HepG2 (cell line): Measurements from ENCODE around the gene PRDX2. TPM values are rescaled to one million over a fixed set of nuclear protein-coding genes. Genes with fewer than 3 reads are reported as not detected.

Experiments used
- ARNT ChIP-seq: fragments of 450-650 bp; IDR thresholded peaks from 2 replicates; pipeline ENCODE4 v1.6.1; 2017
- DR1 ChIP-seq: sonication (generic); formaldehyde crosslinking; IDR thresholded peaks from 2 replicates; pipeline ENCODE4 v1.8.0; 2021; ENCODE audit warnings: mild to moderate bottlenecking, missing genetic modification reagents, inconsistent platforms
- EZH2 ChIP-seq: conservative IDR thresholded peaks from 2 replicates; pipeline ENCODE4 v1.6.1; 2012; ENCODE audit warnings: mild to moderate bottlenecking, low read depth, low read length, moderate library complexity
- KMT2B ChIP-seq: IDR thresholded peaks from 2 replicates; pipeline ENCODE4 v1.6.1; 2016; ENCODE audit warnings: missing genetic modification reagents, missing compliant biosample characterization
- MTERF4 ChIP-seq: sonication (generic); formaldehyde crosslinking; IDR thresholded peaks from 2 replicates; pipeline ENCODE4 v1.8.0; 2023; ENCODE audit warnings: mild to moderate bottlenecking, missing genetic modification reagents
- SAP130 ChIP-seq: IDR thresholded peaks from 2 replicates; pipeline ENCODE4 v1.6.1; 2016; ENCODE audit warnings: low read depth
- SMARCE1 ChIP-seq: fragments of 450-650 bp; IDR thresholded peaks from 2 replicates; pipeline ENCODE4 v1.6.1; 2017; ENCODE audit warnings: borderline replicate concordance
- SPEN ChIP-seq: sonication (generic); formaldehyde crosslinking; IDR thresholded peaks from 2 replicates; pipeline ENCODE4 v1.5.1; 2020; ENCODE audit warnings: low read depth, mild to moderate bottlenecking, missing genetic modification reagents
- TFE3 ChIP-seq: IDR thresholded peaks from 2 replicates; pipeline ENCODE4 v1.6.1; 2016
- ZBTB2 ChIP-seq: sonication (generic); formaldehyde crosslinking; IDR thresholded peaks from 2 replicates; pipeline ENCODE4 v1.8.0; 2022; ENCODE audit warnings: low read depth, missing genetic modification reagents
- ZC3H13 ChIP-seq: sonication (generic); formaldehyde crosslinking; IDR thresholded peaks from 2 replicates; pipeline ENCODE4 v1.8.1; 2023; ENCODE audit warnings: mild to moderate bottlenecking, missing genetic modification reagents, moderate library complexity
- ZNF441 ChIP-seq: sonication (generic); formaldehyde crosslinking; IDR thresholded peaks from 2 replicates; pipeline ENCODE4 v1.7.0; 2021; ENCODE audit warnings: missing genetic modification reagents, borderline replicate concordance
- ZNF530 ChIP-seq: sonication (generic); formaldehyde crosslinking; IDR thresholded peaks from 2 replicates; pipeline ENCODE4 v1.5.0; 2020; ENCODE audit warnings: low read depth, mild to moderate bottlenecking, missing genetic modification reagents
- ZNF558 ChIP-seq: sonication (generic); formaldehyde crosslinking; IDR thresholded peaks from 2 replicates; pipeline ENCODE4 v1.9.0; 2022; ENCODE audit warnings: mild to moderate bottlenecking, missing genetic modification reagents, borderline replicate concordance
- ZNF567 ChIP-seq: sonication (generic); formaldehyde crosslinking; IDR thresholded peaks from 2 replicates; pipeline ENCODE4 v1.8.1; 2023; ENCODE audit warnings: mild to moderate bottlenecking, missing genetic modification reagents, borderline replicate concordance
- ZNF570 ChIP-seq: sonication (generic); formaldehyde crosslinking; IDR thresholded peaks from 2 replicates; pipeline ENCODE4 v1.4.0; 2020; ENCODE audit warnings: mild to moderate bottlenecking, missing genetic modification reagents, borderline replicate concordance
- ZNF687 ChIP-seq: sonication (generic); formaldehyde crosslinking; IDR thresholded peaks from 2 replicates; pipeline ENCODE4 v1.5.1; 2020; ENCODE audit warnings: mild to moderate bottlenecking, missing genetic modification reagents, moderate library complexity
- ZNF841 ChIP-seq: sonication (generic); formaldehyde crosslinking; IDR thresholded peaks from 2 replicates; pipeline ENCODE4 v1.8.1; 2023; ENCODE audit warnings: missing genetic modification reagents, borderline replicate concordance
- polyA plus RNA-seq, 8 experiments: library from polyadenylated mRNA; depleted of rRNA in 3 of 8; stranded (reverse) in 7 of 8; unstranded in 1 of 8; fragments of >200 nt; fragmentation: Illumina TruSeq in 4 of 8; extraction: Trizol in 4 of 8; gene quantifications; 2 replicates each; pipeline versions ENCODE4 v1.2.1 to v1.2.3, GENCODE V29; 2011 to 2016; ENCODE audit warnings: low read depth in 4 of 8, missing spikeins in 1 of 8, mixed read lengths in 1 of 8; ENCODE audit not compliant: insufficient read depth in 1 of 8
- total RNA-seq, 5 experiments: library from RNA; depleted of rRNA; stranded (reverse); fragments of >200 nt; fragmentation: Illumina TruSeq; extraction: Trizol; gene quantifications; 2 replicates each; pipeline ENCODE4 v1.2.3, GENCODE V29; 2016; ENCODE audit warnings: low read depth in 1 of 5
- TF ChIP-seq, protein P1 (sequence below): sonication (generic); formaldehyde crosslinking; IDR thresholded peaks from 2 replicates; pipeline ENCODE4 v1.8.0; 2022; ENCODE audit warnings: mild to moderate bottlenecking, missing genetic modification reagents, moderate library complexity
- TF ChIP-seq, protein P2 (sequence below): sonication (generic); formaldehyde crosslinking; IDR thresholded peaks from 2 replicates; pipeline ENCODE4 v1.4.0; 2020; ENCODE audit warnings: missing genetic modification reagents

Gene PRDX2
- total and polyA plus RNA-seq, 2 of the 13 experiments (the other 11 are each of a cell fraction or from before 2014, with no cell fraction given), result 218 to 381 TPM

DNA sequence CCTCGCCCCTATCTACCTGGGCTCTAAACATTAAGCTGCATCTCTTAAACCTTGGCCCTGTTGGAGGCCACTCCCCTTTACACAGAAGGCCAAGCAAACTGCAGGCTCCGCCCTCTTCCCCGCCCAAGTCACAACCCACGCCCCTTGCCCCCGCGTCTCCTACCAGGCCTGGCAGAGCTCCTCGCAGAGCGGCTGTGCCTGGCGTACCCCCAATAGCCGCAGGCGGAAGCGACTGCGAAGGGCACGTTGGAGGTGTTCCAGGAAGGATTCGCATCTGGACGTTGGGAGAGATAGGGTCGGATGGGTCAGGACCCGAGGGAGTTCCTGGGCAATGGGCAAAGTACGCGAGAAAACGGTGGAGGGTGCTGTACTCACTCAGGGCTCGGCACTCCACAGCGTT, 26.9 kb upstream of the PRDX2 start (continued):
- TF ChIP-seq ZNF558 (CRISPR knock-in tag), result no peak
- TF ChIP-seq ARNT, result no peak
- TF ChIP-seq MTERF4 (CRISPR knock-in tag), result no peak
- no peak for TF ChIP-seq DR1 (CRISPR knock-in tag)
- TF ChIP-seq KMT2B, result no peak
- TF ChIP-seq SAP130 (CRISPR knock-in tag), result peak; percentile 39; the same call in 1 of the 2 replicates
- TF ChIP-seq, protein P1, sequence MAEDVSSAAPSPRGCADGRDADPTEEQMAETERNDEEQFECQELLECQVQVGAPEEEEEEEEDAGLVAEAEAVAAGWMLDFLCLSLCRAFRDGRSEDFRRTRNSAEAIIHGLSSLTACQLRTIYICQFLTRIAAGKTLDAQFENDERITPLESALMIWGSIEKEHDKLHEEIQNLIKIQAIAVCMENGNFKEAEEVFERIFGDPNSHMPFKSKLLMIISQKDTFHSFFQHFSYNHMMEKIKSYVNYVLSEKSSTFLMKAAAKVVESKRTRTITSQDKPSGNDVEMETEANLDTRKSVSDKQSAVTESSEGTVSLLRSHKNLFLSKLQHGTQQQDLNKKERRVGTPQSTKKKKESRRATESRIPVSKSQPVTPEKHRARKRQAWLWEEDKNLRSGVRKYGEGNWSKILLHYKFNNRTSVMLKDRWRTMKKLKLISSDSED (CRISPR knock-in tag), result no peak
- TF ChIP-seq ZNF687 (CRISPR knock-in tag), result peak; percentile 62; the same call in 1 of the 2 replicates
- TF ChIP-seq SMARCE1, result no peak
- no peak for TF ChIP-seq ZNF841 (CRISPR knock-in tag)
- TF ChIP-seq ZBTB2 (CRISPR knock-in tag), result no peak
- TF ChIP-seq EZH2, result no peak
- no peak for TF ChIP-seq ZNF441 (CRISPR knock-in tag)
- TF ChIP-seq ZNF530 (CRISPR knock-in tag), result no peak
- TF ChIP-seq, protein P2, sequence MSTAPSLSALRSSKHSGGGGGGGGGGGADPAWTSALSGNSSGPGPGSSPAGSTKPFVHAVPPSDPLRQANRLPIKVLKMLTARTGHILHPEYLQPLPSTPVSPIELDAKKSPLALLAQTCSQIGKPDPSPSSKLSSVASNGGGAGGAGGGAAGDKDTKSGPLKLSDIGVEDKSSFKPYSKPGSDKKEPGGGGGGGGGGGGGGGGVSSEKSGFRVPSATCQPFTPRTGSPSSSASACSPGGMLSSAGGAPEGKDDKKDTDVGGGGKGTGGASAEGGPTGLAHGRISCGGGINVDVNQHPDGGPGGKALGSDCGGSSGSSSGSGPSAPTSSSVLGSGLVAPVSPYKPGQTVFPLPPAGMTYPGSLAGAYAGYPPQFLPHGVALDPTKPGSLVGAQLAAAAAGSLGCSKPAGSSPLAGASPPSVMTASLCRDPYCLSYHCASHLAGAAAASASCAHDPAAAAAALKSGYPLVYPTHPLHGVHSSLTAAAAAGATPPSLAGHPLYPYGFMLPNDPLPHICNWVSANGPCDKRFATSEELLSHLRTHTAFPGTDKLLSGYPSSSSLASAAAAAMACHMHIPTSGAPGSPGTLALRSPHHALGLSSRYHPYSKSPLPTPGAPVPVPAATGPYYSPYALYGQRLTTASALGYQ, result no peak
- no peak for TF ChIP-seq ZC3H13
- TF ChIP-seq TFE3, result no peak
- TF ChIP-seq ZNF567, result no peak
- TF ChIP-seq ZNF570, result no peak
- peak; percentile 43; the same call in 1 of the 2 replicates for TF ChIP-seq SPEN (CRISPR knock-in tag)
